T-helper 17 cell (primary cell): ENCODE results near the gene TMED4. TPM values are rescaled to one million over a fixed set of nuclear protein-coding genes. Genes with fewer than 3 reads are reported as not detected.

Experiments used
- ATAC-seq: fragments of 150-1000 bp; cut with Tn5 transposase; 2 replicates; pipeline ENCODE4 v1.10.0; 2021; ENCODE audit warnings: mild to moderate bottlenecking, moderate library complexity
- DNase-seq, 3 donors: peaks; one replicate each; pipeline versions ENCODE4 v3.0.0 to v3.0.0-alpha.2; 2020 to 2021
- H3K9me3 ChIP-seq: one replicate; pipeline ENCODE4 v1.7.0; 2013; ENCODE audit warnings: low read length, mild to moderate bottlenecking; ENCODE audit not compliant: control insufficient read depth, poor library complexity, severe bottlenecking
- H3K27ac Mint-ChIP-seq: one replicate; pipeline ENCODE4 v1.8.0; 2022; ENCODE audit warnings: mild to moderate bottlenecking, moderate library complexity, mixed read lengths
- H3K27me3 Mint-ChIP-seq: one replicate; pipeline ENCODE4 v1.8.0; 2022; ENCODE audit warnings: mixed read lengths
- H3K36me3 Mint-ChIP-seq: one replicate; pipeline ENCODE4 v1.8.0; 2022; ENCODE audit warnings: low read depth, mixed read lengths
- H3K4me1 Mint-ChIP-seq: one replicate; pipeline ENCODE4 v1.8.0; 2022; ENCODE audit warnings: mild to moderate bottlenecking, mixed read lengths
- H3K4me3 Mint-ChIP-seq: one replicate; pipeline ENCODE4 v1.8.0; 2022; ENCODE audit warnings: mild to moderate bottlenecking, moderate library complexity, mixed read lengths
- total RNA-seq, 4 donors: library from RNA in 2 of 4; stranded (reverse) in 2 of 4; gene quantifications; one replicate each; pipeline ENCODE4 v1.2.3 and lab custom pipeline; 2022 to 2026

The TMED4 gene
- total RNA-seq, 2 donors from 2014 or later, result 99.2 to 112 TPM

GRCh38 chr7:44538093-44538797, 43.8 kb downstream of the TMED4 start:
- Mint-ChIP-seq H3K27me3 (no peaks in the 10 kb centered on the region), H3K27ac (no peak overlapping the region), H3K4me3 (no peak overlapping the region), H3K4me1 (no peaks in the 10 kb centered on the region), H3K36me3 (peaks cover 3% of the 10 kb centered on the region)
- no peak for ATAC-seq
- H3K9me3 ChIP-seq, result no peaks in the 10 kb centered on the region
- no peak for DNase-seq

GRCh38 chr7:44537442-44537841, 44.6 kb downstream of the TMED4 start:
- no peak for ATAC-seq
- H3K9me3 ChIP-seq, result no peaks in the 10 kb centered on the region
- Mint-ChIP-seq H3K4me1 (no peaks in the 10 kb centered on the region), H3K27ac (no peak overlapping the region), H3K27me3 (no peaks in the 10 kb centered on the region), H3K4me3 (no peak overlapping the region), H3K36me3 (peaks cover 3% of the 10 kb centered on the region)
- DNase-seq, result no peak

- H3K27me3 Mint-ChIP-seq, result no peaks in the 10 kb centered on the region
- H3K36me3 Mint-ChIP-seq, result peaks cover 3% of the 10 kb centered on the region
Measured at GRCh38 chr7:44536090-44536489, 45.9 kb downstream of the TMED4 start.

GRCh38 chr7:44535348-44536064, 46.5 kb downstream of the TMED4 start:
- DNase-seq (no peak), ATAC-seq (no peak)
- H3K4me3 Mint-ChIP-seq, result no peak overlapping the region
- peaks cover 8% of the 10 kb centered on the region for H3K4me1 Mint-ChIP-seq
- no peaks in the 10 kb centered on the region for H3K9me3 ChIP-seq
- no peaks in the 10 kb centered on the region for H3K27me3 Mint-ChIP-seq
- peaks cover 3% of the 10 kb centered on the region for H3K36me3 Mint-ChIP-seq
- H3K27ac Mint-ChIP-seq, result no peak overlapping the region

More at GRCh38 chr7:44536090-44536489, 45.9 kb downstream of the TMED4 start:
- peaks cover 6% of the 10 kb centered on the region for H3K4me1 Mint-ChIP-seq
- no peak overlapping the region for H3K4me3 Mint-ChIP-seq
- H3K27ac Mint-ChIP-seq, result no peak overlapping the region
- no peak for DNase-seq
- no peaks in the 10 kb centered on the region for H3K9me3 ChIP-seq
- ATAC-seq, result no peak

GRCh38 chr7:44534501-44534900, 47.5 kb downstream of the TMED4 start:
- ATAC-seq (peak; percentile 73), DNase-seq (peak; percentile 19 to 24 (median 23))
- peaks cover 8% of the 10 kb centered on the region for H3K4me1 Mint-ChIP-seq
- H3K9me3 ChIP-seq, result no peaks in the 10 kb centered on the region
- H3K36me3 Mint-ChIP-seq, result peaks cover 3% of the 10 kb centered on the region
- no peaks in the 10 kb centered on the region for H3K27me3 Mint-ChIP-seq
- no peak overlapping the region for H3K27ac Mint-ChIP-seq
- H3K4me3 Mint-ChIP-seq, result no peak overlapping the region

- Mint-ChIP-seq H3K27me3 (no peaks in the 10 kb centered on the region), H3K36me3 (no peaks in the 10 kb centered on the region), H3K4me3 (no peak overlapping the region), H3K27ac (no peak overlapping the region), H3K4me1 (peaks cover 8% of the 10 kb centered on the region)
- DNase-seq (no peak), ATAC-seq (no peak)
- H3K9me3 ChIP-seq, result no peaks in the 10 kb centered on the region
Measured at GRCh38 chr7:44534087-44534486, 47.9 kb downstream of the TMED4 start.

GRCh38 chr7:44533301-44534055, 48.6 kb downstream of the TMED4 start:
- H3K4me3 Mint-ChIP-seq, result no peak overlapping the region
- ATAC-seq, result no peak

GRCh38 chr7:44531421-44532380, 50.3 kb downstream of the TMED4 start:
- Mint-ChIP-seq H3K27me3 (no peaks in the 10 kb centered on the region), H3K4me3 (no peak overlapping the region), H3K4me1 (peaks cover 8% of the 10 kb centered on the region), H3K36me3 (no peaks in the 10 kb centered on the region), H3K27ac (no peak overlapping the region)
- H3K9me3 ChIP-seq, result peaks cover 2% of the 10 kb centered on the region
- ATAC-seq, result no peak
- no peak for DNase-seq

More at GRCh38 chr7:44533301-44534055, 48.6 kb downstream of the TMED4 start:
- no peaks in the 10 kb centered on the region for H3K27me3 Mint-ChIP-seq
- no peaks in the 10 kb centered on the region for H3K9me3 ChIP-seq
- H3K36me3 Mint-ChIP-seq, result no peaks in the 10 kb centered on the region
- peaks cover 8% of the 10 kb centered on the region for H3K4me1 Mint-ChIP-seq
- no peak overlapping the region for H3K27ac Mint-ChIP-seq
- DNase-seq, result no peak

- ATAC-seq (no peak), DNase-seq (no peak)
- H3K27ac Mint-ChIP-seq, result peak overlapping the region; percentile 34
- no peaks in the 10 kb centered on the region for H3K27me3 Mint-ChIP-seq
- peaks cover 2% of the 10 kb centered on the region for H3K9me3 ChIP-seq
- H3K4me1 Mint-ChIP-seq, result peaks cover 8% of the 10 kb centered on the region
- no peak overlapping the region for H3K4me3 Mint-ChIP-seq
- H3K36me3 Mint-ChIP-seq, result no peaks in the 10 kb centered on the region
Measured at GRCh38 chr7:44530990-44531389, 51.0 kb downstream of the TMED4 start.

Other genes with a start within 250 kb of the TMED4 start
- gene NUDCD3, start 91.6 kb downstream of the TMED4 start, total RNA-seq, result 10 to 100 TPM; 61.4 to 69.2 TPM
- gene NPC1L1, start 40.9 kb downstream of the TMED4 start, total RNA-seq, result under 1 TPM in 1 of 2 donors, not detected in 1; 0.08 TPM
- gene DDX56, start 8.3 kb downstream of the TMED4 start, total RNA-seq, result 100 to 1,000 TPM in 1 of 2 donors, 10 to 100 TPM in 1; 95.7 to 101 TPM
- 100 to 1,000 TPM; 130 to 134 TPM for gene OGDH, start 24.4 kb upstream of the TMED4 start, total RNA-seq
- 100 to 1,000 TPM; 117 to 171 TPM for gene ZMIZ2, start 166.6 kb upstream of the TMED4 start, total RNA-seq
- 100 to 1,000 TPM; 691 to 692 TPM for gene PPIA, start 214.4 kb upstream of the TMED4 start, total RNA-seq